Activated CD4-positive, alpha-beta T cell treated with anti-CD3 and anti-CD28 coated beads, Interleukin-2, Interleukin-6, amounts not matched to agents 100 ng/mL and 50 ng/mL, durations not matched to agents 16 hours and 8 hours (primary cell): ENCODE results near the gene BIN1.

Experiments used
- DNase-seq: peaks from one replicate; pipeline ENCODE4 v3.0.0-alpha.2; 2020

BIN1 gene

DNA sequence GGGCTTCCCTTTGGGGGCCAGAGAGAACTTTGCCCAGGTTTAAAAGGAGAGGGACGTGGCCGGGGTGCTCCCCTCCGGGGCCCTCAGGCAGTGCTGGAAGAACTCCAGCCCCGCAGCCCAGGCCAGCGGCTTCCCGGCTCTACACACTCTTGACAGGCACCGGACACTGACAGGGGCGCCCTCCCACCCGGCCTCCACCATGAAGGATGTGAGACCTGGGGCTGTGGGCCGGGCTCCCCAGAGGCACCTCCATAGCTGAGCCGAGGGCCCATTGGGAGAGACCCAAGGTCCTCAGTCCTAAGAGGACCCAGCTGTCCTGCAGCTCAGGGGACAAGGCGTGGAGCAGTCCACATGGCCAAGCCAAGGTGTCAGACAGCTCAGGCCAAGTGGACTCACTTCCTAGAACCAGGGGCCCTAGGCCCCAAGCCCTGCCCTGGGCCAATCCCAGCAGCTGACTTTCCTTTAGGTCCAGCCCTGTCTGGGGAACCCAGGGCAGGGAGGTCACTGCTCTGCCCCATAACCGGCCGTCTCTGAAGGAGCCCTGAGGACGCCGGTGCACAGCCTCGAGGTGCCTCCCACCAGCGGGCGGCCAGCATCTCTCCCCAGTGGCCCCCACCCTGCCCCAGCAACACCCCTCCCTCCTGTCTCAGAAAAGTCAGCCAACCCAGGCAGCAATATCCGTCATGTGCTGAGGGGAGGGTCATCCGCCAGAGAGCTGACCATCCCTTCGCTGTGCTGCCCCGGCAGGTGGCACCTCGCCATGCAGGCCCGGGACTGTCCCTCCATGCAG, 51.8 kb downstream of the BIN1 start:
- DNase-seq, result no peak

DNA sequence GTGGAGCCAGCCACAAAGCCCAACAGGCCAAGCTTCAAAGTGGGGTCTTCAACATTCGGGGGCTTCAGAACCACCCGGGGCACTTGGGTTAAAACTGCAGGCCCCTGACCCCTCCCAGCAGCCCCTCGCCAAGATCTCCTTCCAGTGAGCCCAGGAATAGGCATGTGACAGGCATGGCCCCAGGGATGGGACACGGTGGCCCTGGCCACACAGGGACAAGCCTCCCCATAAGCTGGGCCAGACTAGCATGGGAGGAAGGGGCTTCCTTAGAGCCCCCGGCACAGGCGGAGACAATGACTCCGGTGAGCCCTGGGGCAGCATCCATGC, 52.4 kb downstream of the BIN1 start:
- DNase-seq, result no peak

GRCh38 chr2:127053731-127054603, 53.0 kb downstream of the BIN1 start:
- no peak for DNase-seq

DNA sequence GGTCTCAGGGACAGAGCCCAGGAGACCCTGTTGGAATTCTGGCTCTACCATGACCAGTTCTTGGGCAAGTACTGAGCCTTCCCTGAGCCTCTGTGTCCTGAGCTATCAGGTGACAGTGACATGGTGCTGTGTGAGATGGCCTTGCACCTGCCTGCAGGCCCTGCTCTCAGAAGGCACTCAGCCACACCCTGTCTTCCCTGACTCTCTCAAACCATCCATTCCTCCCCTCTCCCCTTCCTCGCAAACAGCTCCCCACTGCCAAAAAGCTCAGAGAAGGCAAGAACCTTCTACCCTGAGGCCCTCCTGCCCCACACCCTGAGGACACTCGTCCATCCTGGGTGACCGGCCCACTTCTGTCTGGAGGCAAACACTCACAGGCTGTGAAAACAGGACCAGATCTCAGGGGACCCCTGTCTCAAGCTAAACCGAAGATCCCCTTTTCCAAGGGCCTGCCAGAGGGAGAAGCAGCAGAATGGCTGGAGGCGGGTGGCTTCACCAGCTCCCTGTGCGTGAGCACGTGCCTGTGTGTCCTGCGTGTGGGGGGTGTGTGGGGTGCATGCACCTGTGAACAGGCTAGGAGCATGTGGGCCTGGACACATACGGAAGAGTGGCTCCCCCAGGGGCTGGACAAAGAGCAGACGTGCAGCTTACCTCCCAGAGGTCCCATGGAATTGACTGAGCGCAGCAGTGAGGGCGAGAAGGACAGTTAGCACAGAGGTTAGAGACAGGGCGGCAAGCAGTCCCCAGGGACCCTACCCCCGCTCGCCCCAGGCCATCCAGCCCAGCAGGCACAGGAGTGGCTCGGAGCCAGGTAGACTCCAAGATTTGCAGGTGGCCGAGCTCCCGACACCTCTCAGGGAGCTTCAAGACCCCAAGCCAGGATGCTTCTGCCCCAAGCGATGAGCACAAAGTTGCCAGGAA, 53.9 kb downstream of the BIN1 start:
- no peak for DNase-seq

DNA sequence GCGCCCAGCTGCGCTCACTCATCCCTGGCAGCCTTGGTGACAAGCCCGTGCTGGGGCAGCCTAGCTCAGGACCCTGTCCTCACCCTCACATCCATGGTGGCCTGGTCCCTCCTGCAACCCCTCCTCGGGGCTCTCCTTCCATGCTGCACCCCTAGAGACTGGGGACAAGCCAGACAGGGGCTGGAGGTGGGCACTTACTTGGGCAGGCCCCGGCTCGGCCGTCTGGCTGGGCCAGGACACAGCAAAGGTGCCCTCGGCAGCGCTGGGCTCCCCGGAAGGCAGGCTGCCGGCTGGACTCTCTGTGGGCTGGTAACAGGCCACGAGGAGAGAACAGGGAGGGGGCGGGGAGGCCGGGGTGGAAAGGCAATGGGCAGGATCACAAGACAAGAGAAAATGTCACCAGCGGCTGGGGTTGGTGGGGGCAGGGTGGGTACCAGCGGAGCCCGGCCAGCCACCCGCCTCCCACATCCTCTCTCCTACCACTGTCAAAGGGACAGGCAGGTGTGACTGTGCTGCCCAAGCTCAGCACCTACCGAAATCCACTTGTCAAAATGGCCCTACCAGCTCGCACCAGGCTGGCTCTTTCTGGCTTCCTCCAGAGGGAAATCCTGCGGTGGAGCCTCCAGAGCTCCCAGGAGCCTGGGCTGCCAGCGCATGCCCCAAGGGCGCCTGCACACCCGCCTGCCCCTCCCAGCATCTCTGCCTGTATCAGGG, 54.7 kb downstream of the BIN1 start:
- DNase-seq, result no peak

DNA sequence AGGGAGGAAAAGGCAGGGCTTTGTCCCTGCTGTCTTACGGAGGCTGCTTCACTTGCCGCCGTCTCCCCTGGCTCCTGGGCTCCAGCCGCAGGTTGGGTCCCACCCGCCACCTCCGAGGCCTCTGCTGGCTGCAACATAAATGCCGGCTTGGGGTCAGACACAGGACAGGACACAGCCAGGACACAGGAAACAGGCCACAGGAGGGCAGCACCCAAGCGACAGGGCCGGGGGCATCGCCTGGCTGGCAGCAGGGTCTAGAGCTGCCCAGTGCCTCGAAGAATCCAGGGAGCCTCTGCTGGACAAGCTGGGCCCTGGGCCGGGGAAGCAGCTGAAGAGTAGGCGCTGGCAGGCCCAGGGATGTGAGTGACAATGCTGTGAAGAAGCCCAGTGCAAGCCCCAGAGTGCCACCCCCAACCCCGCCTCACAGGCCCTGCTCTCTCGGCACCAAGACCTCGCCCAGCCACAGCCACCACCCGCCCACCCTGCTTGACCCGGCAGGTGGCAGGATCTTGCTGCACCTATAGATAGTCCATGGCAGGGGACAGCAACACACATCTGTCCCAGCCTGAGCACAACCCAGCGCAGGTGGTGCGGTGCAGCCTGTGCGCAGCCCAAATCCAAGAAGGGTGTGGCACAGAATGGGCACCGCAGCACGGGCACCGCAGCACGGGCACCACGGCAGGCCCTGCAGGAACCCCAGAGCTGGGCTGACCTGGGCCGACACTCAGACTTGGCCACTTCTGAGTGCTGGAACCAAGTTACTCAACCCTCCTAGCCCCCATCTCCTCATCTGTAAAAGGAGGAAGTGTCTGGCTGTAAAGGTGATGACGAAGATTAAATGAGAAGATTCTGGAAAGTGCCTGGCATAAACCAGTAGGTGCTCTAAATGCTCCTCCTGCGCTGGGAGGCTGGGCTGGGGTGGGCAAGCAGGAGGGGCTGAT, 55.6 kb downstream of the BIN1 start:
- DNase-seq, result no peak

GRCh38 chr2:127050803-127051115, 56.2 kb downstream of the BIN1 start:
- no peak for DNase-seq

DNA sequence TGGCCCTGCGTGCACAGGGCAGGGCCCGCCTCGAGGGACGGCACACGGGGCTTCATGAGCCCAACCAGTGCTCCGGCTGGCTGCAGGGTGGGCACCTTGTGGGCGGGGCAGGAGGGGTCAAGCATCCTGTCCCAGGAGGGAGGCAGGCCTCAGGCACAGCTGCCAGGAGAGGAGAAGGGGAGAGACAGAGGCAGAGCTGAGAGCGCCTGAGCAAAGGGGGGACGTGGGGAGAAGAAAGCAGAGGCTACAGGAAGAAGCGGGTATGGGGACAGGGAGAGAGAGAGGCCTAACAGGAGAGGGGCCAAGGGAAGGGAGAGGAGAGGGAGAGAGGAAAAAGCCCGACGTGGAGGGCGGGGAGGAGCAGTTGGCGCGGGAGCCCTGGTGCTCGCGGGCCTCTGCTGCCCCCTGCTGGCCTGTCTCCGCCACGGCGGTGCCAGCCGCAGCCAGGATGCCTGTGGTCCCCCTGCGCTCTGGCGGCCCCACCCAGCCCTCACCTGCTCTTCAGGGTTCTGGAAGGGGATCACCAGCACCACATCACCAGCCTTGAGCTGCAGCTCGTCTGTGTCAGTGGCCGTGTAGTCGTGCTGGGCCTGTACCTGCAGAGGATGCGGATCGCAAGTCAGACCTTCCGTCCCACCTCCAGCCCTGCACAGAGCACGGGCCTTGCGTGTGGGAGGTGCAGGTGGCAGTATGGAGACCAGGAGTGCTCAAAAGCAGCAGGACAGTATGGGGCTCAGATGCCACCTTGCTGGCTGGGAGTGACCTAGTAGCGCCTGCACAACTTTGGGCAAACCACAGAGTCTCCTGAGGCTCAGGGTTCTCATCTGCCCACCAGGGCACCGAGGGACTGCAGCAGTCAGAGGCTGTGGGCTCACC, 56.8 kb downstream of the BIN1 start:
- DNase-seq, result peak; percentile 76

DNA sequence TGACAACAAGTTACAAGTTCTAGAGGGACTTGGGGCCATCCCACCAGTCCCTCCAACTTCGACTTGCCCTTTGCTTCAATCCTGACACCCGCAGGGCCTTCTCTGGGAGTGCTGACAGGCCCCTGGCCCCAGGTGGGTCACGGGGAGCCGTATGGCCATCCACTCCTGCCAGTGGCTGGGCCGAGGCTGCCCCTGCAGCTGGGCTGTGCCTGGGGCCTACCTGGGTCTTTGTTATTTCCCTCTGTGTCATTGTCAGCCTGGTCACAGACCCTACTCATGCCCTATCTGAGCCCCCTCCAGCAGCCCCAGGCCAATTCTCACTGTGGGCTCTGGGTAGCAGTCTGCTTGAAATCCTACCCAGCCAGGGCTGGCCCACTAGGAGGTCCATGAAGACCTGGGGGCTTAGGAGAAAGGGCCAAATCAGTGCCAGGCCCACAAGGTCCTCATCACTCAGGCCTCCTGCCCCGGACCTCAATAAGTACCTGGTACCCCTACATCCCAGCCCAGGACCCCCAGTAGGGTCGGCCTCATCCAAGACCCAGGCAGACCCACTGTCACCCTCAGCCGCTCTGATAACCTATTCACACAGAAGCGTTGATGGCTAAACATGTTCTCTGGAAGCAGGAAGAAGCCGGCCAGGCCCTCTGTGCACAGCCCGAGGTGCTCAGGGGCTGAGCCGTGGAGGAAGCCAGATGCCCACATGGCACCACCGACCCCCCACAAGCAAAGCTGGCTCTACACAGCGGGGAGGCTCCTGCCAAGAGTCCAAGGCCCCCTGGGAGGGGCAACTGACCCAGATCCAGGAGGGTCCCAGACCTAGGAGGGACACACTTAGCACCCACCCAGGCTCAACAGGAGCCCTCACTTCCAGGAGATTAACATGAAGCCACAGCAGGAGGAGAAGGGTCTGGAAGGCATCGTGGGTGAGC, 57.7 kb downstream of the BIN1 start:
- DNase-seq, result no peak

GRCh38 chr2:127048618-127048935, 58.4 kb downstream of the BIN1 start:
- DNase-seq, result no peak

GRCh38 chr2:127047716-127048617, 59.0 kb downstream of the BIN1 start:
- DNase-seq, result no peak

- no peak for DNase-seq
Measured at GRCh38 chr2:127047054-127047453, 59.9 kb downstream of the BIN1 start.

GRCh38 chr2:127046579-127046978, 60.4 kb downstream of the BIN1 start:
- no peak for DNase-seq

DNA sequence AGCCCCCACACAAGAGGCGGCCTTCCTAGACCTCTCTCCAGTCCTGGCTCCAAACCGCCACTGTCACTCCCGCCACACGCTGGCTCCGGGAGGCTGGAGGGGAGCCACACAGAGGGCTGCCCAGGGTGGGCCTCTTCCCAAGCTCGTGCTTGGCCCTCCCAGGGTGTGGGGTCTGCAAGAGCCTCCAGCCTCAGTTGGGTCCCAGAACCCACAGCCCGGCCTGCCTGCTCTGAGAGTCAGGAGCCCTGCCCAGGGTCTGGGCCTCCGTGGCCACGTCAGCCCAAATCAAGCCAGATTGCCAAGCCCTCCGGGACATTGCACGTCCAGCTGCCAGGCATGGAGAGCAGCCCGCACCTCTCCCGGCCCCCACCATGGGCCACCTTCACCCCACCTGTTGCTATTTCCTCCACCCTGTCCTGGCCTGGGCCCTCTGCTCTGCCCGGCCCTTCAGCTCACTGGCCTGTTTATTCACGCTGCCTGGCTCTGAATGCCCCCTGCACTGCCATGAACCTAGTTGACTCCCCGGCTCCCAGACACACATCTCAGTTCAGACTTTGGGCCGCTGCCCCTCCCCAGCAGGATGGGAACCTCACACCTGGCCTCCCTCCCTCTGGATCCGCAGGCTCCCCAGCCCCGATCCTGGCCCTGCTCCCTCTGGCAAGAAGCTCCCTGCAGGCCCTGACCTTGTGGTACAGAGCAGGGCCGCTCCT, 61.0 kb downstream of the BIN1 start:
- no peak for DNase-seq

GRCh38 chr2:127044977-127045661, 61.8 kb downstream of the BIN1 start:
- no peak for DNase-seq

DNA sequence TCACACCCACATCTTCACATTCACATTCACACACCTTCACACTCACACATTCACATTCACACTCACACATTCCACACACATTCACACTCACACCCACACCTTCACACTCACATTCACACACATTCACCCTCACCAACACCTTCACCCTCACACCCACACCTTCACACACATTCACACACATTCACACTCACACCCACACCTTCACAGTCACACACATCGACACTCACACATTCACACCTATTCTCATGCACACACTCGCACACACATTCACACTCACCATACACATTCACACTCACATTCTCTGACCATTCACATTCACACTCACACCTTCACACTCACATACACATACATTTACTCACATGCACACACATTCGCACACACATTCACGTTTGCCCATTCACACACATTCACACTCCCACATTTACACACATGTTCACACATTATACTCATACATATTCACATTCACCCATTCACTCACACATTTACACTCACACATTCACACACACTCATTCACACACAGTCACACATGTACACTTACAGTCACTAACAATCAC, 62.7 kb downstream of the BIN1 start:
- no peak for DNase-seq
